ENCODE measurements around the gene STAT1.

Gene STAT1

GRCh38 chr2:190999949-191000665, 13.9 kb downstream of the STAT1 start:
- peaks cover 90% of the 10 kb centered on the region for H3K36me3 ChIP-seq (ENCODE audit: insufficient read depth, low read length)
- no peak for TF ChIP-seq EZH2phosphoT487 (IDR thresholded peaks at IDR 0.05; ENCODE audit: borderline replicate concordance)
- 0 out of 2 replicates have a peak, but pooled peaks have one; percentile 17 for TF ChIP-seq CTCF (conservative IDR thresholded peaks at IDR 0.05; ENCODE audit: low read length)
- no peaks in the 10 kb centered on the region for H3F3A ChIP-seq (ENCODE audit: low read depth)

GRCh38 chr2:190999058-190999457, 14.9 kb downstream of the STAT1 start:
- Histone ChIP-seq H3F3A (ENCODE audit: low read depth) (no peaks in the 10 kb centered on the region), H3K9me2 (replicated peaks; ENCODE audit: low read depth, low read length) (no peaks in the 10 kb centered on the region), H3K27me3 (ENCODE audit: insufficient read depth, low read length, poor library complexity, severe bottlenecking) (no peaks in the 10 kb centered on the region), H3K4me3 (ENCODE audit: low read length, poor library complexity, severe bottlenecking) (no peak overlapping the region), H3K4me1 (ENCODE audit: insufficient read depth, low read length, poor library complexity, severe bottlenecking) (no peaks in the 10 kb centered on the region), H3K4me2 (ENCODE audit: low read depth, low read length, poor library complexity, severe bottlenecking) (no peak overlapping the region), H2AFZ (ENCODE audit: low read length) (no peak overlapping the region), H3K79me2 (ENCODE audit: insufficient read depth, low read length) (no peaks in the 10 kb centered on the region), H3K9ac (ENCODE audit: low read depth, low read length, poor library complexity, severe bottlenecking) (no peak overlapping the region), H3K36me3 (ENCODE audit: insufficient read depth, low read length) (peaks cover 88% of the 10 kb centered on the region; the same call in 1 of the 2 replicates), H3K9me3 (ENCODE audit: insufficient read depth, low read depth, low read length) (peaks cover 8% of the 10 kb centered on the region; the same call in 1 of the 2 replicates), H4K20me1 (ENCODE audit: insufficient read depth, low read length, poor library complexity, severe bottlenecking) (no peaks in the 10 kb centered on the region)
- no peak for TF ChIP-seq EZH2phosphoT487 (IDR thresholded peaks at IDR 0.05; ENCODE audit: borderline replicate concordance)
- no peak for TF ChIP-seq CTCF (conservative IDR thresholded peaks at IDR 0.05; ENCODE audit: low read length)

More at GRCh38 chr2:190999949-191000665, 13.9 kb downstream of the STAT1 start:
- Histone ChIP-seq H3K9me3 (ENCODE audit: insufficient read depth, low read depth, low read length) (peaks cover 10% of the 10 kb centered on the region; the same call in 1 of the 2 replicates), H3K4me2 (ENCODE audit: low read depth, low read length, poor library complexity, severe bottlenecking) (no peak overlapping the region), H3K79me2 (ENCODE audit: insufficient read depth, low read length) (no peaks in the 10 kb centered on the region), H4K20me1 (ENCODE audit: insufficient read depth, low read length, poor library complexity, severe bottlenecking) (no peaks in the 10 kb centered on the region), H2AFZ (ENCODE audit: low read length) (no peak overlapping the region), H3K4me3 (ENCODE audit: low read length, poor library complexity, severe bottlenecking) (no peak overlapping the region), H3K4me1 (ENCODE audit: insufficient read depth, low read length, poor library complexity, severe bottlenecking) (no peaks in the 10 kb centered on the region), H3K9ac (ENCODE audit: low read depth, low read length, poor library complexity, severe bottlenecking) (no peak overlapping the region), H3K9me2 (replicated peaks; ENCODE audit: low read depth, low read length) (no peaks in the 10 kb centered on the region), H3K27me3 (ENCODE audit: insufficient read depth, low read length, poor library complexity, severe bottlenecking) (no peaks in the 10 kb centered on the region)

- Histone ChIP-seq H2AFZ (ENCODE audit: low read length) (no peak overlapping the region), H4K20me1 (ENCODE audit: insufficient read depth, low read length, poor library complexity, severe bottlenecking) (no peaks in the 10 kb centered on the region), H3K36me3 (ENCODE audit: insufficient read depth, low read length) (peaks cover 86% of the 10 kb centered on the region; the same call in 1 of the 2 replicates), H3K9ac (ENCODE audit: low read depth, low read length, poor library complexity, severe bottlenecking) (no peak overlapping the region), H3K9me3 (ENCODE audit: insufficient read depth, low read depth, low read length) (no peaks in the 10 kb centered on the region), H3K79me2 (ENCODE audit: insufficient read depth, low read length) (no peaks in the 10 kb centered on the region), H3K27me3 (ENCODE audit: insufficient read depth, low read length, poor library complexity, severe bottlenecking) (no peaks in the 10 kb centered on the region), H3K4me3 (ENCODE audit: low read length, poor library complexity, severe bottlenecking) (no peak overlapping the region), H3K4me1 (ENCODE audit: insufficient read depth, low read length, poor library complexity, severe bottlenecking) (no peaks in the 10 kb centered on the region), H3F3A (ENCODE audit: low read depth) (no peaks in the 10 kb centered on the region), H3K9me2 (replicated peaks; ENCODE audit: low read depth, low read length) (no peaks in the 10 kb centered on the region), H3K4me2 (ENCODE audit: low read depth, low read length, poor library complexity, severe bottlenecking) (no peak overlapping the region)
- no peak for TF ChIP-seq CTCF (conservative IDR thresholded peaks at IDR 0.05; ENCODE audit: low read length)
- TF ChIP-seq EZH2phosphoT487 (IDR thresholded peaks at IDR 0.05; ENCODE audit: borderline replicate concordance) = no peak
These were observed 16.4 kb downstream of the STAT1 start for GRCh38 chr2:190997526-190998113.

All from Loucy (cell line).